ENCODE data around the gene DPPA3.
"Not testable (repeated sequence)": the region's sequence is repeated elsewhere in the genome, so short reads cannot be mapped to it uniquely, and the experiment has no call there.

Gene DPPA3

DNA sequence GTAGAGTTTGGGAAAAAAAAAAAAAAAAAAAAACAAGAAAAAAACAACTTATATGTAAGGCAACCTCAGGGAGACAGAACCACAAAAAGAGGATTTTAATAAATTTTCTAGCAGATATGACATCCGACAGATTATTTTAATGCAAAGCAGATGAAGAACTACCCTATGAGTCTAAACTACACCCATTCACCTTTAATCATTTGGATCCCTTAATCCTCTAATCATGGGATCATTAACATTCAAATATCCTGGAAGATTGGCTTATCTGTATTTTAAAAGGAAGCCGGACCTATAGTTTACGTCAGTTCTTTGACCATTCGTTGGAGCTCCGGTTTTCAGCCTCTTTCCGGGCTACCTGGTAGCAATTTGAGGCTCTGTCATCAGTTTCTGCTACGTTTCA, at the start of gene DPPA3:
DPPA3 (plus strand) TSS at position 301 of the 400 bp plus-strand sequence. CDS start 138 bp downstream, outside the sequence.
- DNase-seq (ENCODE audit: low read depth) = no peak

DNA sequence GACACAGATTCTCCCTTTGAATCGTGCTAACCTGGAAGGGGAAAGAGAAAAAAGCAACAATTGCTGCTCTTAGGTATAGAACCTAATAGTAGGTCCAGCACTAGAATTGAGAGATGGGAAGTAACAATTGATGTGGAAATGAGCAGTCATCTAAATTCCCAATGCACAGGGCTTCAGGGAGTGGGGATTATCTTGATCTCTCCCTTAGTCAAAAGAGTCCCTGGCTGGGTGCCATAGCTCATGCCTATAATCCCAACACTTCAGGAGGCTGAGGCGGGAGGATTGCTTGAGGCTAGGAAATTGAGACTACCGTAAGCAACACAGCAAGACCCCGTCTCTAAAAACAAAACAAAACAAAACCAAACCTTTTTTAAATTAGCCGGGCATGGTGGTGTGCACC, 49.5 kb upstream of the DPPA3 start:
- no peak for DNase-seq (ENCODE audit: low read depth)

DNA sequence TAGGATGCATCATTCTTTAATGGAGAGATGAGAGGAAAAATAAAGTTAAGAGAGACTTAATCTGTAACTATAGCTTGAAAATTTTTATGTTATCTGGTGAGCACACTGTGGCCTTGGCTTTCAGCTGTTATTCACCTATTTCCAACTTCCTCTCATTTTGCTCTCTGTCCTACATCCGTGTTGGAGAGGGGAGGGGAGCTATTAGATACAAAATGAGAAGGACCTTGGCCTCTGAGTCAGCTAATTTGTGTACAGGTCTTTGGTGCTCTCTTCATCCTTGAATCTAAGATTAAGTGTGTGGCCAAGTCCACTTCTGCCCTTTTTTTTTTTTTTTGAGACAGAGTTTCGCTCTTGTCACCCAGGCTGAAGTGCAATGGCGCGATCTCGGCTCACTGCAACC, 44.6 kb upstream of the DPPA3 start:
- DNase-seq (ENCODE audit: low read depth) = no peak

DNA sequence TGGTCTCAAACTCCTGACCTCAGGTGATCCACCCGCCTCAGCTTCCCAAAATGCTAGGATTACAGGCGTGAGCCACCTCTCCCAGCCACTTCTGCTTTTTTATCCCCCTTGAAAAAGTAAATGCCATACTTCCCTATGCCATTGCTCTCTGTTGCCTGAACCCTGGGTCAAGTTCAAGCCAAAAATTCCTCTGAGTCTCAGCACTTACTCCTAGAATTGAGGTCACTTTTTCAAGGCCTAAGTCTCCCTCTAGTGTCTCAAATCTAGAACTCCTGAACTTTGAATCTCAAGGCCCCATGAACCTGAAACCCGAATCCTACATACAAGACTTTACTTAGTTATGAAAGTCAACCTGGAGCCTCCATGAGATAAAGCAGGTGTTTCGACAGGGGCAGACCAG, 44.1 kb upstream of the DPPA3 start:
- no peak for DNase-seq (ENCODE audit: low read depth)

DNA sequence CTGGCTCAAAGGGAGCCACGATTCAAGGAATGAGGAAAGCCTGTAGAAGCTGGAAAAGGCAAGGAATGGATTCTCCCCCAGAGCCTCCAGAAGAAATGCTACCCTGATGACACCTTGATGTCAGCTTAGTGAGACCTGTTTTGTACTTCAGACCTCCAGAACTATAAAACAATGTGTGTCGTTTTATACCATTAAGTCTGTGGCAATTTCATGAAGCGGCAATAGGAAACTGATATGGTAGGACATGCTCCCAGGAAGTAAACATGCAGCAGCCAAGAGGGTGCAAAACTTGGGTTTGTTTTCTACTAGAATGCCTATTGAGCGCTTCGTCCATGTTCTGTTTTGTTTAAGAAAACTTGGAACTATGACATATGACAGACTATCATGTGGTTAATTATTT, 43.1 kb upstream of the DPPA3 start:
- DNase-seq (ENCODE audit: low read depth) = no peak

DNA sequence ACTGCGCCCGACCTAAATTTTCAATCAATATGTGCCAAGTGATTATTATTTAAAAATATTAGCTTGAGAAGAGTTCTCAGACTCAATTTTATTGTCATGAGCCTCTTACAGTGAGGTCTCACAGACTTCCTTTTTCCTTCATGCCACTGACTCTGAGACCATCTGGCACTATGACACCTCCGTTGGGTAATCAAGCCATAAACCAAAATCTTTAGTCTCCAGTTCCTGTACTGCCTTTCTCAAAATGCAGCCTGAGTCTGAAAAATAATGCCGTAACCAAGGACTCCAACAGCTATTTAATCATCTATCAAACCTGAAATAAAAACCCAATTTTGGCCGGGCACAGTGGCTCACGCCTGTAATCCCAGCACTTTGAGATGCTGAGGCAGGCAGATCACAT, 35.8 kb upstream of the DPPA3 start:
- DNase-seq (ENCODE audit: low read depth) = not testable (repeated sequence)

DNA sequence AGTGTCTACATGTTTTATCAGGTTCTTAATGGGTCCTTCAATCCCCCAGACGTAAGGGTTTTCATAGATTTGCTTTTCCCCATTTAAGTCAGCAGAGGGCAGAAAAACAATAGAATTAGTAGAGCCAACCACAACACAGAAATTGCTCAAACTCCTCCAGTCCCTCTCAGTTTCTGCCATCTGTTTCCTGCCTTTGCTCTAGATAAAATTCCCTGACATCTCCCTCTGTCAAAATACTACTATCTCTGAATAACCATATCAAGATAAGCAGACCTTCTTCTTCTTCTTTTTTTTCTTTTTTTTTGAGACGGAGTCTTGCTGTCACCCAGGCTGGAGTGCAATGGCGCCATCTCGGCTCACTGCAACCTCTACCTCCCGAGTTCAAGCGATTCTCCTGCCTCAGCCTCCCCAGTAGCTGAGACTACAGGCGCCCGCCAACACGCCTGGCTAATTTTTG, 33.8 kb upstream of the DPPA3 start:
- DNase-seq (ENCODE audit: low read depth) = not testable (repeated sequence)

DNA sequence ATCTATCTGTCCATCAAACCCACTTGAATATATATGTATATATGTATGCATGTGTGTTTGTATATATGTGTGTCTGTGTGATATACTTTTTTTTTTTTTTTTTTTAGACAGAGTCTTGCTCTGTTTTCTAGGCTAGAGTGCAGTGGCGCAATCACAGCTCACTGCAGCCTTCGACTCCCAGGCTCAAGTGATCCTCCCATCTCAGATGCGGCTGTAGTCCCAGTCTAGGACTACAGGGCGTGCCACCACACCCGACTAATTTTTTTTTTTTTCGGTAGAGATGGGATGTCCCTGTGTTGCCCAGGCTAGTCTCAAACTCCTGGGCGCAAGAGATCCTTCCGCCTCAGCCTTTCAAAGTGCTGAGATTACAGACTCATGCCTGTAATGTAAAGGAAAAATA, 32.5 kb upstream of the DPPA3 start:
- no peak for DNase-seq (ENCODE audit: low read depth)

DNA sequence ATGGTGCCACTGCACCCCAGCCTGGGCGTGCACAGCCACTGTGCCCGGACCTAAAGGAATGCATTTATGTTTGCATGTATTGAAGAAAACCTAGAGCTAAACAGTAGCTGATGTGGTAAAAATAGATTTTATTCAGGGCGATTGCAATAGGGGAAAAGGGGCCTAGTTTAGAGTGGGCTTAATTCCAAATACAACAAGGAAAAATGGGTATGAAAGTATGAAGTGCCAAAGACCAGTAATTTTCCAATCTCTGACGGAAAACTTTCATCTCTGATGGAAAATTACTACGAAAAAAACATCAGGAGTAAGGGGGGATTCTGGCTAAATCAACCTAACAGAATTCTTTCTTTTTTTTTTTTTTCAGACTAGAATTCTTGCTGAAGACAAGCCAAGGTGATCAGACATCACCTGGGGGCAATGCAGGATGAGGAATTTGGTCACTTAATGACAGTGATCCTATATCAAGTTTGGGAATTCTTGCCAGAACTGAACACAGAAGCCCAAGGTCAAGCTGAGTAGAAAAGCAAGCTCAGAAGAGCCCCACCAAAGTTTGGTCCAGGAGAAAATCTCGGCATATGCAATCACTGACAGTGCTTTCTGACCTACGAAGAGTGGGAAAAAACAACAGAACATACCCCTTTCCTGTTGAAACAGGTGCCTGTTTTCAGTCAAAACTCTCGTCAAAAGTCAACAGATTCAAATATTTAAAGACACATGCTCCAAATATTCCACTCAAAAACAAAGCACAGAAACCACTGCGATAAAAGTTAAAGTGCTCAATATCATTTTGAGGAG, 31.8 kb upstream of the DPPA3 start:
- DNase-seq (ENCODE audit: low read depth) = no peak

DNA sequence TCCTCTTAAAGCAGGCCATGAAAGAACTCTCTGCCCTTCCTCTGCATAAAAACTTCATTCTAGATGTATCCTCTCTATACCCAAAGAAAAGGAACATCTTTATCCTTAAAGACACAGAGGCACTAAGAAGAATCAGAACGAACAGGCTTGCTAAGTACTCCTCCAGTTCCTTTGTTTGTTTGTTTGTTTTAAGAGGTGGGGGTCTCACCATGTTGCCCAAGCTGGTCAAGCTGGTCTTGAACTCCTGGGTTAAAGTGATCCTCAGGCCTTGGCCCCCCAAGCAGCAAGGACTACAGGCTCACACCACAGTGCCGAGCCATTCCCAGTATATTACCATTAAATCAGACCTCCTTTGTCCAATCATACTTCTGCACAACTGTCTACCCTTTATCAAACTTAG, 29.7 kb upstream of the DPPA3 start:
- DNase-seq (ENCODE audit: low read depth) = no peak

DNA sequence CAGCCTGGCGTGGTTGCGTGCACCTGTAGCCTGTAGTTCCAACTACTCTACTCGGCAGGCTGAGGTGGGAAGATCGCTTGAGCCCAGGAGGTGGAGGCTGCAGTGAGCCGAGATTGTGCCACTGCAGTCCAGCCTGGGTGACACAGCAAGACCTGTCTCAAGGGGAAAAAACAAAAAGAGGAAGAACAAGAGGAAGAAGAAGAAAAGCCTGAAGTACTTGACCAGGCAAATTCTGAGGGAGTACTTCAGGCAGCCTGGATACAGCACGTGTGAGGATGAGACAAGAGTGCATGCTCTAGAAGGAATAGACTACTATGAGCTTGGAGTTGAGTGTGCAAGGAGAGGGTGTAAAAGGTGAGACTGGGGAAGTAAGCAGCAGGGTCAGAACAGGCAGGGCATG, 17.4 kb upstream of the DPPA3 start:
- DNase-seq (ENCODE audit: low read depth) = no peak

DNA sequence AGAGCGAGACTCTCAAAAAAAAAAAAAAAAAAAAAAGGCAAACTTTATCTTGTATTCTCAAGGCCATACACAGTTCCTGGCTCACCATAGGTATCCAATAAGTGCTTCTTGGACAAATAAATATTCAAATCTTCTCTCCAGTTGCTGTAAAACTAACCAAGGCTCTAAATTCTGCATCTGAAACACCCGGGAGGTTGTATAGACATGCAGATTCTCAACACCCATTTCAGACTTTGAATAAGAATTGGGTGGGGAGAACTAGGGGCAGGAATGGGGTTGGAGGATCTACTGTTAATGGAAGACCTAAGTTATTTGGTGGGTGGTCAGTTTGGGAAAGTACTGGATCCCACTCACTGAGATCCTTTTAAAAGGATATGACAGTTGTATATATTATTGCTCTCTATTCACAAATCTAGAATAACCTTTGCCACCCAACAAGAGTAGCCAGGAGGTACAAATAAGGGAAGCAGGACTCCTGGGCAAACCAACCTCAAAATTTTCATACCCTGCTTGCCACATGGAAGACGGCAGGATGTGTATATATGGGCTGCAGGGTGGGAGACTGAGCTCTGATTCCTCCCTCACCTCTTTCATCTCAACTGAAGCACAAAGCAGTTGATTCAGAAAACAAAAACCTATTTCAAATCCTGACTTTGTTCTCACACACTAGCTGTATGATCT, 16.5 kb upstream of the DPPA3 start:
- no peak for DNase-seq (ENCODE audit: low read depth)

DNA sequence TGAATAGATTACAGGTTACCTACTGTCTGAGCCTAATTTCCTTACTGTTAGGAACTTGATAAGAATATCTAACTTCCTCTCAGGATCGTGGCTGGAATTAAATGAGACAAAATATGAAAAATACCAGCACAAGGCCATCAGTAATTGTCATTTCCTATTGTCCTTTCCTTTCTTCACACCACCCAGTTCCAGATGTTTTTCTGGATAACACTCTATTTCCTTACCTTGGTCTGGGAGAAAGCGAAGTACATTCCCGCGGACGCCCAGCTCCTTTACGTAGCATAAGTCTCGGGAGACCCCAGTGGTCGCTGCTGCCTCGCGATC, 16.0 kb upstream of the DPPA3 start:
- no peak for DNase-seq (ENCODE audit: low read depth)

DNA sequence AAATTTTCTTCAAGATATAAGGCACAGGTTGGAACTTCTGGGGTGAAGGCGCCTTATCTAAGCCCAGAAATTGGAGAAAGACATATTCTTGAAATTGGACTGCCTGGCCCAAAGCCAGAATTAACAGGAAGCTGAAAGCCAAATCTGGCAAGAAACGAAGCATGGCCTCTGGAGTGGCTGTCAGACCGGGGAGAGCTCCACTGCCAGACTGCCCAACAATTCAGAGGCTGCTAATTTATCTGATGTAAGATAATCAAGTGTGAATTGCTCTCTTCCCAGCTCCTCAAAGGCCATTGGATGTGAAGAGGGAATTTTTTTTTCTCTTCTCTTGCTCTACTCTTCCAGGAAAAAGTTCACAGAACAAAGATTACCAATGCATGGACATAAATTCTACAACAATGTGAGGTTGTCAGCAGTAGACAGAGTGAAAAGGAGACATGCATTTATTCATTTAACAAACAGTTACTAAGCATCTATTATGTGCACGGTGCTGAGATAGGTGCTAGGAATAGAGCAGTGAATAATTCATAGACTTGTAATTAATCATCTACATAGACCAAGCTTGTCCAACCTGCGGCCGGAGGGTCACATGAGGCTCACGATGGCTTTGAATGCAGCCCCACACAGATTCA, 15.6 kb upstream of the DPPA3 start, which contains the start of gene GDF3:
GDF3 (minus strand) TSS at position 210 of the 632 bp plus-strand sequence; CDS start at position 163, 47 bp downstream.
- DNase-seq (ENCODE audit: low read depth) = no peak

DNA sequence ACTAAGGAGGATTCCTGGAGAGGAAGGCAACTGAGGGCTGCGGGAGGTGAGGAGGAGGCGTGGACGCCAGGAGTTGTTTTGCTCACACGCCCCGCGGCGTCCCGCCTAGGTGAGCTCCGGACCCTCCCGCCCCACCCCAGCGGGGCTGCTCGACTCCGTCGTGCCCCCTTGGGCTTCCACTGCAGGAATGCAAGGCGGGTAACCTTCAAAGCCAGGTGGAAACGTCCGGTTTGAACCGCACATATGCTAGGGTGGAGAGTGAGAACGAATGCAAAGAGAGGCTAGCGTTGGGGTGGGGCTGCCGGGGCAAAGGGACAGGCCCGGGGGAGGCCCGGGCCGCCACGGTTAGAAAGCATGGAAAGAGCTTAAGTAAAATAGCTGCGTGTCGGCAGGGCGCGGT, 5.4 kb upstream of the DPPA3 start:
- no peak for DNase-seq (ENCODE audit: low read depth)

DNA sequence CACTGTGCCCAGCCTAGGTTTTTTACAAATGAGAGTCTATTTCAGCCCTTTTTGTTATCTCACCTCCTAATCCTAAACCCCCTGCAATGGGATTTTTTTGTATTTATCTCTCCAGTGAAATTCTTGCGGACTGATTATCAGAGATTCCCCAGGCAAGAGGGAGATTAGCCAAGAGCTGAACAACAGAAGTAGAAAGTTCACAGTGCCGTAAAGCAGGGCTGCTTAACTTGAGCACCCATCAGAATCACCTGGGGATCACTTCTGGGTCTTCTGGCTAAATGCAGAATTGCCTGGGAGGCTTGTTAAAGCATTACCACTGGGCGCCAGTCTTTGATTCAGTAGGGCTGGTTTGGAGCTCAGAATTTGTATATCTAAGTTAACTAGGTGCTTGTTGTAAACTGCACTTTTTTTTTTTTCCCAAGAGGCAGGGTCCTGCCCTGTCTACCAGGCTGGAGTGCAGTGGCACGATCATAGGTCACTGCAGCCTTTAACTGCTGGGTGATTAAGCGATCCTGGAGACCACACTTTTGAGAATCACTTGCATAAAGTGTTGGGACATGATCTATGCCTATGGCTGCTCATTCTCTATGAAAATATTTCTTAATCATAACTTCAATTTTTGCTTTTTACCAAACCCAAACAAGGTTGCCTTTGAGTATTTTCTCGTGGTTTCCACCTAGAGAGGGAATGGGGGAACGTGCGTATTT, 1.1 kb upstream of the DPPA3 start:
- no peak for DNase-seq (ENCODE audit: low read depth)

DNA sequence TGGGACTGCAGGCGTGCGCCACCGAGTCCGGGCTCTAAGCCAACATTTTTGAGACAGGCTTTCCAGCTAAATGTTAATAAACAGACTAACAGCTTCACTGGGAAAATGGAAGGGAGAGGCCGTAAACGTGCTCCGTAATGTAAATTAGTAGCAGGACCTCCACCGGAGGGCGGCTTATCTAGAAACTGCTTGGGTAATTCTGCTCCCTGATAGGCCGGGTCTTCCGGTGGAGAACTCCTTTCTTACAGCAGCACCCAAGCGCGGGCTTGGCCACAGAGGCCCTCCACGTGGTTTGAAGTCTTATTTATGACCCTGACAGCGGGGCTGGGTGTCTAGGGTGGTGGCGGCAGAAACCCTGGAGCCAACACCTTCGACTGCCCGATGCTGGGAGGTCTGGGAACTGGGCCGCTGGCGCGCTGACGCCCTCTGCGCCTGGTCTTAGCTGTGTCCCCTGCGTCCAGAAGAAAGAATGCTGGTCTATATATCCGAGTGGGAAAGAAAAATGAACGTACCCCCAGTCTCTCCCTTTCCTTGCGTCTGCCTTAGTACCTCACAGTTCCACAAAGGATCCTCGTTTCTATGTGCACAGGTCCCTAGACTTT, 1.7 kb downstream of the DPPA3 start:
- DNase-seq (ENCODE audit: low read depth) = no peak

DNA sequence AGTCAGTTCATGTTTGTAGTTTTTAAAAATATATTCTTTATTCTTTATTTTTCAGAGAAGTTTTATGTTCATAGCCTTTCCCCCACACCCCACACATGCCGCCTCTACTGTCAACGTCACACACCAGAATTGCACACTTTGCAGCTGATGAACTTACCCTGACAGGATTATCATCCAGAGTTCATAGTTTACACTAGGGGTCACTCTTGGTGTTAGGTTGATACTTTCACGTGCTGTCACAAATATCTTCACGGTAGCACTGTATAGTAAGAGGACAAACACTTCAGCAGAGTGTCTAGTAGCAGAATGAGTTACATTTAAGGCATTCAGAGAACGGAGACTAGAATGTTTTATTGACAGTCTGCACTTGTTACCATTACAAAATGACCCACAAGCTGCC, 5.1 kb downstream of the DPPA3 start:
- no peak for DNase-seq (ENCODE audit: low read depth)

DNA sequence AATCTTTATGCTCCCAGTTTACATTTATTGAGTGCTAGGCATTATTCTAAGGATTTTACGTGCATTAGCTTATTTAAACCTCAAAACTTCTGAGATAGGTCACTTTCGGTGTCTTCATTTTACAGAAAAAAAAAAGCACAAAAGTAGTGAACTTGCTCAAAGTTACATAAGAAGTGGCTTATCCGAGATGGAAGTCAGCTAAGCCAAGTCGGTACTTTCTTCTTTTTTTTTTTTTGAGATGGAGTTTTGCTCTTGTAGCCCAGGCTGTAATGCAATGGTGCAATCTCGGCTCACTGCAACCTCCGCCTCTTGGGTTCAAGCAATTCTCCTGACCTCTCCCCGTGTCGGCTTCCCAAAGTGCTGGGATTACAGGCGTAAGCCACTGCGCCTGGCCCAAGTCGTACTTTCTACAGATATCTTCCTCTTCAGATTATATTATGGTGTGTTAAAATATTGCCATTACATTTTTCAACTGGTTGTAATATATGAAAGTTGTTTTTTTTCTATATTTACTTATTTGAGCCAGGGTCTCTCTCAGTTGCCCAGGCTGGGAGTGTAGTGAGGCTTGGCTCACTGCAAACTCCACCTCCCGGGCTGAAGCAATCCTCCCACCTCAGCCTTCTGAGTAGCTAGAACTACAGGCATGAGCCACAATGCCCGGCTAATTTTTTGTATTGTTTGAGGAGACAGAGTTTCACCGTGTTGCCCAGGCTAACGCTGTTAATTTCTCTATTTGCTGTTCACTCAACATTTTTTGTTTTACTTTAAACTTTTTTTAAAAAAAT, 8.9 kb downstream of the DPPA3 start:
- DNase-seq (ENCODE audit: low read depth) = no peak

DNA sequence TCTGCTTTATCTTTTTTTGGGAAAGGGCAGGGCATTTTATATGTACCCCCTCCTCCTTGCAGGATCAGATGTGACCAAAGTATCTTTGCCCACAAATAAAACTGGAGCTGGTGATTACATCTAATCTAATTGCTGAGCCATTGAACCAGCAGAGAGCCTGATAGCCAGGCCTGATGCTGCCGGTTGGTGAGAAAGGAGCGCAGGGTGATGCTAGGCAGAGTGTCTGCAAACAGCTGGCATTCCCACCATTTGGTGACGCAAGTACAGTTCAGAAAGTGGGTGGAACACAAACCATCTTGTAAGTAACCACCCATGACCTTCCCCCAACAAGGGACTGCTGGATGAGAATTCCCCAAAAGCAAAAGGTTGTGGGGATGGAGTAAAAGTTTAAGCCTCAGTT, 12.7 kb downstream of the DPPA3 start:
- DNase-seq (ENCODE audit: low read depth) = no peak

DNA sequence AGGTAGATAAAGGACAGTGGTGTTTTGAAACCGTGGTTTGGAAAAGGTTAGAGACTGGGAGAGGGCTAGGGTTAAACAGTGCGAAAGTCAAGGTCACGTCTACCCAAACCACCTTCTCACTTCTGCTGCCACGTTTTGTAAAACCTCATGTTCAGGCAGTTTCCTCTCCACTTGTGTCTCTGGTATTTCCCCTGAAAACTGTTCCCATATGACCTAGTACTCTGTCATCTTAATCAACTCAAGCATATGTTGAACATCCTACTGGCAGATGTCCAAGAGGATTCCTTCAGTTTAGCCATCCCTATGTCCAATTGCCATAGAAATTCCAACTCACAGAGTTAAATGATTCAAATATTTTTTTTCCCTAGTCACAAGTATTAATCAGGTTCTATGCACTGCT, 18.5 kb downstream of the DPPA3 start:
- DNase-seq (ENCODE audit: low read depth) = no peak
